ENCODE measurements around the gene GRM8. TPM values are rescaled to one million over a fixed set of nuclear protein-coding genes. Genes with fewer than 3 reads are reported as not detected.

Gene GRM8
- total RNA-seq, 2 experiments from 2014 or later: not detected

DNA sequence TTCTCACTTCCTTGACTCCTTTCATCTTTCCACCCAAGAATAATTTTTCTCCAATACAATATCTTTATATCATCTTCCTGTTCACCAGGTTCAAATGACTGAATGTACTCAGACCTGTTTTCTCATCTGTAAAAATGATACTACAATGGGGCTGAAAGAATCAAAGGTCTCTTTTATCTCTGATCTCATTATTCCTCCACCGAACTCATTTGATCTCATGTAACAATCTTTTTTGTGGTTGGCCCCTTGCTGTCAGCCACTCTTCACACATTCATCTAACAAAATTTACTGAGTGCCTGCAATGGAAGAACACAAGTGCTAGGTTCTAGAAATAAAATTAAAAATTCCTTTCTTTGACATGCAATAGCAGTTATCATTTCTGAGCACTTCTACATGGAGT, 65.0 kb downstream of the GRM8 start:
- no peak for DNase-seq
- Mint-ChIP-seq H3K4me3 (no peak overlapping the region), H3K9me3 (no peaks in the 10 kb centered on the region), H3K4me1 (ENCODE audit: low read depth) (peaks cover 8% of the 10 kb centered on the region), H3K36me3 (ENCODE audit: low read depth) (no peaks in the 10 kb centered on the region), H3K27ac (no peak overlapping the region), H3K27me3 (ENCODE audit: low read depth) (peaks cover 22% of the 10 kb centered on the region)
- CTCF ChIA-PET: no interaction called here
- intact Hi-C loops (cut with micrococcal nuclease): no loop called here

DNA sequence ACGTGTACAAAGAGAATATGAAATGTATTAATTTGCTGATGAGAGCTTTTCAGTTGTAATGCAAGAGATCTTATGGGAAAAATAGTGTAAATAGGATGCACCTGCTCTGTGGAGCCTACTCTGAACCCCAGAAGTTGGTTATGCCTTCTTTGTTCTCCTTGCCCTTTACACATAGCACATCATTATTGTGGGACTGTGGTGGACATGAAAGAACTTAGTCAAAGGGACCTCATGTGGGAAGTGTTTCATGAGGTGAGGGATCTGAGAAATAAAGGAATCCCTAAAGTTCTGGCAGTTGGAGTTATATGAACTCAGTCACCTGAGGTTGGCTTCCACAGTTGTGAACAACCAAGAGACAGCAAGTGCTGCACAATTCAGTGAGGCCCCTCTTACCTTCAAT, 66.1 kb downstream of the GRM8 start:
- H3K27ac Mint-ChIP-seq: no peak overlapping the region
- no peaks in the 10 kb centered on the region for H3K36me3 Mint-ChIP-seq (ENCODE audit: low read depth)
- CTCF ChIA-PET: no interaction called here
- intact Hi-C loops (cut with micrococcal nuclease): no loop called here
- no peak overlapping the region for H3K4me3 Mint-ChIP-seq
- peaks cover 20% of the 10 kb centered on the region for H3K27me3 Mint-ChIP-seq (ENCODE audit: low read depth)
- DNase-seq: no peak
- peaks cover 8% of the 10 kb centered on the region for H3K4me1 Mint-ChIP-seq (ENCODE audit: low read depth)
- H3K9me3 Mint-ChIP-seq: no peaks in the 10 kb centered on the region

DNA sequence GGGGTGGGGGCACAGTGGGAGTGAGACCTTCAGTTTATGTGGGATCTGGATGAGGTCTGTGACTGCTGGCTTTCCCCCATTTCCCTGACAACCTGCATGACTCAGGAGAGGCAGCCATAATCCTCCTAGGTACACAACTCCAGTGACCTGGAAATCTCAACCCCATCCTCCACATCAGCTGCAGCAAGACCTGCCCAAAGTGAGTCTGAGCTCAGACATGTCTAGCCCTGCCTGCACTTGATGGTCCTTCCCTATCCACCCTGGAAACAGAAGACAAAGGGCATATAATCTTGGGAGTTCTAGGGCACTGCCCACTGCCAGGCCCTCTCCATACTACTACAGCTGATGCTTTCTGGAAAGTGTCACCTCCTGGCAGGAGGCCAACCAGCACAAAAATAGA, 75.6 kb downstream of the GRM8 start:
- Mint-ChIP-seq H3K36me3 (ENCODE audit: low read depth) (no peaks in the 10 kb centered on the region), H3K27ac (no peak overlapping the region), H3K27me3 (ENCODE audit: low read depth) (peaks cover 47% of the 10 kb centered on the region), H3K4me1 (ENCODE audit: low read depth) (no peaks in the 10 kb centered on the region), H3K4me3 (no peak overlapping the region), H3K9me3 (peaks cover 9% of the 10 kb centered on the region)
- CTCF ChIA-PET: no interaction called here
- intact Hi-C loops (cut with micrococcal nuclease): no loop called here
- DNase-seq: no peak

DNA sequence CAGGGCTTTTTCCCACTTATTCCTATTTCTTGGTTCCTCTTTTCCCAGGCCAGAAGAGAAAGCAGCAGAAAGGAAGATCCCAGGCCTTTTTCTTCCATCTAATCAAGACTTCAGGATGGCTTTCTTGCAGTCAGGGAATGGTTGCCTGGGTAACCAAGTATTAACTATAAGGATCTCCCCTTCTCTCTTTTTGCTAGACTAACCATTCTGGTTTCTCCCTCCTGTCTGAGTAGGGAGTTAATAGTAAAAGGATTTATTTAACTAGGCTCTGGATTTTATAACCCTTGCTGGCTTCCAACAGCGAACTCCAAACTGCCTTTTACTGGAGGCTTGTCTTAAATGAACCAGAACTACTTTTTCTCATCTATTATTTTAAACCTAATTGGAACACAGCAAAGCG, 90.4 kb downstream of the GRM8 start:
- no peaks in the 10 kb centered on the region for H3K4me1 Mint-ChIP-seq (ENCODE audit: low read depth)
- no peaks in the 10 kb centered on the region for H3K36me3 Mint-ChIP-seq (ENCODE audit: low read depth)
- intact Hi-C loops (cut with micrococcal nuclease): no loop called here

DNA sequence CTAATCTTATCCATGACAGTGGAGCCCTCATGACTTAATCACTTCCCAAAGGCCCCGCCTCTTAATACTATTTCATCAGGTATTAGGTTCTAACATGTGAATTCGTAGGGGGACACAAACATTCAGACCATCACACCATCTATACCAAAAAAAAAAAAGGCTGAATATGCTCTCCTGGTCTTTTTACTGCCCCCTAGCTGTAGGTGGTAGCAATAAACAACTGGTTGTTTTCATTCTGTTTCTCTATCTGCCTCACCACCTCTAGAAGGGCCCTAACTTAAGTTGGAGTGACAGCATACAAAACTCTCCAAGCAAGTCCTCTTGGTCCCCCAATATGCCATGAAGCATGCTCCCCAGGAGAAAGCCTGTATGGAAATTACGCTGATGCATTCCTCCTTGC, 94.1 kb downstream of the GRM8 start:
- peaks cover 20% of the 10 kb centered on the region for H3K27me3 Mint-ChIP-seq (ENCODE audit: low read depth)
- DNase-seq: no peak
- H3K4me3 Mint-ChIP-seq: no peak overlapping the region
- H3K4me1 Mint-ChIP-seq (ENCODE audit: low read depth): no peaks in the 10 kb centered on the region
- intact Hi-C loops (cut with micrococcal nuclease): no loop called here
- no peak overlapping the region for H3K27ac Mint-ChIP-seq
- no peaks in the 10 kb centered on the region for H3K36me3 Mint-ChIP-seq (ENCODE audit: low read depth)
- H3K9me3 Mint-ChIP-seq: no peaks in the 10 kb centered on the region
- CTCF ChIA-PET: interaction anchor here (0.6 to 1.1 kb wide), 3 partner anchors 40 to 155 kb away, joined by 3 to 5 read pairs (median 3); no protein-coding TSS in a partner anchor

More for the DNA sequence above, 90.4 kb downstream of the GRM8 start:
- no peak for DNase-seq
- H3K9me3 Mint-ChIP-seq: no peaks in the 10 kb centered on the region
- peaks cover 17% of the 10 kb centered on the region for H3K27me3 Mint-ChIP-seq (ENCODE audit: low read depth)
- CTCF ChIA-PET: interaction anchor here (1.7 kb wide), 1 partner anchor 10 kb away, joined by 3 read pairs; no protein-coding TSS in a partner anchor
- H3K4me3 Mint-ChIP-seq: no peak overlapping the region
- no peak overlapping the region for H3K27ac Mint-ChIP-seq

DNA sequence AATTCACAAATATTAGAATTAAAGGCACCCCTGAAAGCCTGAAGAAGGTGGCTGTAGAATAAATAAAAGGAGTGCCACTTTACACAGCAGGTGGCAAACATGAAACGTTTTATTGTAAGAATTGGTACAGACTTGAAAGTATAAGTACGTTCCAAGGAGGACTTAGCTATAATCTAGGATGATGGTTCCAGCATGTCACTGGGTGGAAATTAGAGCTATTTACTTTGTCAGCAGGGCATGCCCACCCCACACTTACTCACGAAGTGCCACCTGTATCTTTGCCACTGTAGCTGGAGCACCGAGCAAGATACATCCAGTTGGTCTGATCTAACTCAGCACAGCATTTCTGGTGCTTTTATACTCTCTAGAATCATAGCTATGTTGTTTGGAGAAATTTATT, 97.8 kb downstream of the GRM8 start:
- Mint-ChIP-seq H3K36me3 (ENCODE audit: low read depth) (no peaks in the 10 kb centered on the region), H3K4me3 (no peak overlapping the region), H3K27ac (no peak overlapping the region), H3K27me3 (ENCODE audit: low read depth) (peaks cover 22% of the 10 kb centered on the region), H3K4me1 (ENCODE audit: low read depth) (no peaks in the 10 kb centered on the region), H3K9me3 (no peaks in the 10 kb centered on the region)
- intact Hi-C loops (cut with micrococcal nuclease): no loop called here
- no peak for DNase-seq
- CTCF ChIA-PET: no interaction called here

DNA sequence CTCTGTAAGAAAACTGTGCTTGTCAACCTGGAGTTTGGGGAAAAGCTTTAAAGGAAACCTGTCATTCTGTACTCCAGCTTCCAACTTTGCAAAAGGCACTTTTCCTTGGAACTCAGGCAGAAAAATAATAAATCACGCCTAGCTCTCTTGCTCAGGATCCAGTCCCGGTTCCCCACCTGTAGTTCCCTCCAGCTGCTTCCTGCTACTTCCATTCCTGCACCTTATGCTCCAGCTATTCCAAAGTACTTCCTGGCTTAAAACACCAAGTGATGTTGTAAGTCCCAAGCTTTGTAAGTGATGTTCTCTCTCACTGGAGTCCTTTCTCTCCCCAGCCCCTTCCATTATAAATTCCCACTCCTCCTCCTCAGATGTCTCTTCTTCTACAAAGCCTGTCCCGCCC, 98.6 kb downstream of the GRM8 start:
- H3K4me3 Mint-ChIP-seq: no peak overlapping the region
- H3K4me1 Mint-ChIP-seq (ENCODE audit: low read depth): no peaks in the 10 kb centered on the region
- intact Hi-C loops (cut with micrococcal nuclease): no loop called here
- peaks cover 24% of the 10 kb centered on the region for H3K27me3 Mint-ChIP-seq (ENCODE audit: low read depth)
- H3K36me3 Mint-ChIP-seq (ENCODE audit: low read depth): no peaks in the 10 kb centered on the region
- DNase-seq: no peak
- H3K27ac Mint-ChIP-seq: no peak overlapping the region
- no peaks in the 10 kb centered on the region for H3K9me3 Mint-ChIP-seq
- CTCF ChIA-PET: no interaction called here

DNA sequence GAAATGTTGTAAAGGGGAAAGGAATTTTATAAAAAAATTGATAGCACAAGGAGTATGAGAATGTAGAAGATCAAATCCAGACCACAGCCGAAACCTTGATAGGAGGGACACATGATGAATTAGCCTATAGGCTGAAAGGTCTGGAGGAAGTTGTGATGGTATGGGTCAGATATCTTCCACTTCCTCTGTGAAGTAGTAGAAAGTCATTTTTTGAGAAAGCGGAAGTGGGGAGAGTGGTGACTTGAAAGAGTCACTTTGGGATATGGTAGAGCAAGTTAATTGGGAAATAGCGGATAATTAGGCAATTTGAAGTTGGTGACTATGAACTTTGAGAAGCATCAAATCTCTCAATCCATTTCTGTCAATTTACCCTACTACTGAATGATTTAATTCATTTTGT, 99.4 kb downstream of the GRM8 start:
- CTCF ChIA-PET: no interaction called here
- Mint-ChIP-seq H3K36me3 (ENCODE audit: low read depth) (no peaks in the 10 kb centered on the region), H3K27me3 (ENCODE audit: low read depth) (peaks cover 20% of the 10 kb centered on the region), H3K4me3 (no peak overlapping the region), H3K9me3 (no peaks in the 10 kb centered on the region), H3K4me1 (ENCODE audit: low read depth) (no peaks in the 10 kb centered on the region), H3K27ac (no peak overlapping the region)
- DNase-seq: no peak
- intact Hi-C loops (cut with micrococcal nuclease): no loop called here

DNA sequence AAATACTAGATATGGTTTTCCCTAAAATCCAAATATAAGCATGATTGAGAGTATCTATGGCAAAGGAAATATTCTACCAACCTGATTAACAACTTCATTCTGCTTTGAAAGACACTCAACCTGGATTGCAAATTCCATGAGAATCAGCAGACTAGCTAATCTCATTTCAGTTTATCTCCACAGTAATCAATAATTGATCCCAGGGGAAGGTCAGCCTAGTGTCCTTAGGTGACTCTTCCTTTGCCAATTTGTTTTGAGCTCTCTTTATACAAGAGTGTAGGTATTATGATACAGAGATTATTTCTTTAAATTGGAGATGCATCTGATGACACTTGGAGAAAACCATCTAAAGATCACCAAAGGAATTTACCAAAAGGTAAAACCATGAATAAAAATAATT, 100.3 kb downstream of the GRM8 start:
- CTCF ChIA-PET: interaction anchor here (0.7 kb wide), 1 partner anchor 10 kb away, joined by 3 read pairs; no protein-coding TSS in a partner anchor
- no peak overlapping the region for H3K4me3 Mint-ChIP-seq
- intact Hi-C loops (cut with micrococcal nuclease): no loop called here

DNA sequence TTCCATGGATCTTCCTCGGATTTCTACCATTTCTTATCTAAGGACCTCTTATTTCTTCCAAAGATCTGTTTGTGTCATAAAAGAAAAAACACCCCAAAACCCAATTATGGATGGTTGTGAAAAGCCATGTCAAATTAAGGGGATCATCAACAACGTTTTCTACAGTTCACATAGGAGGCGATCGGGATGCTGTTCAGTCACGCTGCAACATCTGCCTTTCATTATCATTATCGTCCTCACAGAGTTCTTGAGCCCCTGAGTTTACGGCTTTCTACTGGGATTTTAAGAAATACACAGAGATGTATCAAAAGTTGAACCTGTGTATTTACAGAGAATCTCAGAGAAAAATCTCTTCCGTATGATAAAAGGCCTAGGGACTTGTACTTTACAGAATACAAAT, 101.4 kb downstream of the GRM8 start:
- no peak for DNase-seq
- H3K4me1 Mint-ChIP-seq (ENCODE audit: low read depth): no peaks in the 10 kb centered on the region
- H3K27ac Mint-ChIP-seq: no peak overlapping the region
- CTCF ChIA-PET: no interaction called here
- intact Hi-C loops (cut with micrococcal nuclease): no loop called here
- H3K36me3 Mint-ChIP-seq (ENCODE audit: low read depth): no peaks in the 10 kb centered on the region
- peaks cover 16% of the 10 kb centered on the region for H3K27me3 Mint-ChIP-seq (ENCODE audit: low read depth)
- H3K4me3 Mint-ChIP-seq: no peak overlapping the region
- H3K9me3 Mint-ChIP-seq: no peaks in the 10 kb centered on the region

More for the DNA sequence above, 100.3 kb downstream of the GRM8 start:
- no peaks in the 10 kb centered on the region for H3K36me3 Mint-ChIP-seq (ENCODE audit: low read depth)
- no peak for DNase-seq
- H3K27ac Mint-ChIP-seq: no peak overlapping the region
- H3K27me3 Mint-ChIP-seq (ENCODE audit: low read depth): peaks cover 18% of the 10 kb centered on the region
- H3K9me3 Mint-ChIP-seq: no peaks in the 10 kb centered on the region
- no peaks in the 10 kb centered on the region for H3K4me1 Mint-ChIP-seq (ENCODE audit: low read depth)

DNA sequence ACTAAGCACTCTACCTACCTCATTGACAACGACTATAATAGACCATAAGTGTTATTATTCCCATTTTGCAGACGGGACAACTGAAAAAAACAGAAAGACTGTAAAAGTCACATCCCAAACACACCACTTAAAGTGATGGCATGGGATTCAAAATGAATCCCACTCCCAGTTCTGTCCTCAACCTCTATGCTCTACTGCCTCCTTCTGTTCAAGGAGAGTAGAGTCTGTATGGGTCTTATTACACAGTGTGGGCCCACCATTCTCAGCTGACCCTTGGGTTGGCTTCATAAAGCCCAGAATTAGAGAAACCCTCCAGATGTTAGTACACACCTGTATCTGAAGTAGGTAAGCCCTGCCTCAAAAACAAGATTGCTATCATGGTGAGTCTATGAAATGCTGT, 102.2 kb downstream of the GRM8 start:
- Mint-ChIP-seq H3K27ac (no peak overlapping the region), H3K4me3 (no peak overlapping the region), H3K9me3 (no peaks in the 10 kb centered on the region), H3K36me3 (ENCODE audit: low read depth) (no peaks in the 10 kb centered on the region), H3K27me3 (ENCODE audit: low read depth) (peaks cover 19% of the 10 kb centered on the region), H3K4me1 (ENCODE audit: low read depth) (no peaks in the 10 kb centered on the region)
- intact Hi-C loops (cut with micrococcal nuclease): no loop called here
- CTCF ChIA-PET: no interaction called here
- no peak for DNase-seq

DNA sequence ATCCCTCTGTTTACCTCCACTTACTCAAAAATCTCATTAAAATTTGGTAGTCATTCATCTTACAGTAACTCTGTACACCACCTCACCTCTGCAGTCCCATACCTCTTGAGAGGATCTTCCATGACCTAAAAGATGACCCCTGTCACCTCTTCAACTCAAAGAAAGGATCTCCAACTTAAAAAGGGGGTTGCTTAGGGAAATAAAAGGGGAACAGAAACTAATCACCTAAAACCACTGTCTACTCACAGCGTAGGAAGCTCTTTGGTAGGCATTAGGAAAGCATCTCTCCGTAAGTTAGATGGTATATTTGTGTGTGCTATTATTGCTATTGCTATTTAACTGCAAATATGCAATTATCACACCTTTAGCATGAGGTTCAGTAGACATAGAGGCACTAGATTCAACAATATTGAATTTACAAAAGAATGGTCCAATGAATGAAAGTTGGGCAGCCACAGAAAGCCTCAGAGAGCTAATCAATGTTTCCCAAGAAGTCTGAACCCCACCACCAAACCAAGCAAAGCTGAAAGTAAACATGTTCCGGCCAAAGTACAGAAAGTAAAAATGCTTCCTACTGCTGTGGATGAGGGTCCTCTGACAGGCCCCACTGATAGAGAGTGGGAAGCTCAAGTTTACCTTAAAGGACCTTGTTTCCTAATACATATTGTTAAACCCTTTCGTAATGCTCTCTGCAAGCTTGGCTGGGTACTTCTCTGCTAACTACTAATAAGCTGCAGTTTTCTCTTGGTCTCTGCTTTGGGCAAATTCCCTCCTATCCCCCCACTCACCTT, 105.8 kb downstream of the GRM8 start:
- H3K27ac Mint-ChIP-seq: no peak overlapping the region
- peaks cover 15% of the 10 kb centered on the region for H3K27me3 Mint-ChIP-seq (ENCODE audit: low read depth)
- H3K9me3 Mint-ChIP-seq: no peaks in the 10 kb centered on the region
- intact Hi-C loops (cut with micrococcal nuclease): no loop called here
- CTCF ChIA-PET: interaction anchor here (0.9 kb wide), 1 partner anchor 291 kb away, joined by 3 read pairs; no protein-coding TSS in a partner anchor
- no peaks in the 10 kb centered on the region for H3K36me3 Mint-ChIP-seq (ENCODE audit: low read depth)
- no peak overlapping the region for H3K4me3 Mint-ChIP-seq
- H3K4me1 Mint-ChIP-seq (ENCODE audit: low read depth): no peaks in the 10 kb centered on the region
- no peak for DNase-seq

DNA sequence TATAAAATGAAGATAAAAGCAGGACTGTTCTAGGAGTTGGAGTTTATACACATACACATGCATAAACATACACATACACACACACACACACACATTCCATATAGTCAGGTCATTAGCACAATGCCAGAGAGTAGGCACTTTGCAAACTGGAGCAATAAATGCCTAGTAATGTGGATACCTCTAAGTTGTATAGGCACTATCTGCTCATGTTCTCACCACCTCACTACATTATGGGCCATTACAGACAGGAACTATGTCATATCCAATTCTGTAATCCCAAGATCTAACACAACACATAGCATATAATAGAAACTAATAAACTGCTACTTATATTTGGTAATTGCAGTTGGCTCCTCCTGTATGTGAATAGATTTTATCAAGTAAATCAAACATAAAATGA, 115.6 kb downstream of the GRM8 start:
- no peak overlapping the region for H3K4me3 Mint-ChIP-seq
- H3K9me3 Mint-ChIP-seq: no peaks in the 10 kb centered on the region
- peaks cover 12% of the 10 kb centered on the region for H3K27me3 Mint-ChIP-seq (ENCODE audit: low read depth)
- H3K4me1 Mint-ChIP-seq (ENCODE audit: low read depth): no peaks in the 10 kb centered on the region
- H3K27ac Mint-ChIP-seq: no peak overlapping the region
- H3K36me3 Mint-ChIP-seq (ENCODE audit: low read depth): no peaks in the 10 kb centered on the region
- CTCF ChIA-PET: interaction anchor here (0.5 kb wide), 1 partner anchor 107 kb away, joined by 3 read pairs; no protein-coding TSS in a partner anchor
- DNase-seq: no peak
- intact Hi-C loops (cut with micrococcal nuclease): no loop called here
